Cardiac muscle cell (in vitro differentiated cells and primary cell): Measurements from ENCODE around the gene RAD51D. TPM values are rescaled to one million over a fixed set of nuclear protein-coding genes. Genes with fewer than 3 reads are reported as not detected.

ENCODE experiments used
- DNase-seq, 2 donors: peaks; one replicate each; pipeline versions ENCODE4 v3.0.0 to v3.0.0-alpha.2; 2010 to 2017; ENCODE audit warnings: low read depth in 1 of 2, low spot score in 1 of 2
- H3K27ac ChIP-seq: fragments of 200-600 bp; sonication (generic); 2 replicates; pipeline ENCODE4 v1.5.1; 2016
- H3K27me3 ChIP-seq: fragments of 200-600 bp; sonication (generic); 2 replicates; pipeline ENCODE4 v1.6.0; 2016; ENCODE audit warnings: control low read depth
- H3K36me3 ChIP-seq: fragments of 200-600 bp; sonication (generic); 2 replicates; pipeline ENCODE4 v1.5.1; 2016; ENCODE audit warnings: control low read depth
- H3K4me1 ChIP-seq: fragments of 200-600 bp; sonication (generic); 2 replicates; pipeline ENCODE4 v1.8.1; 2017; ENCODE audit warnings: low read depth, mild to moderate bottlenecking, mixed run types
- H3K4me3 ChIP-seq: fragments of 200-600 bp; sonication (generic); 2 replicates; pipeline ENCODE4 v1.5.1; 2016; ENCODE audit warnings: mild to moderate bottlenecking
- H3K9me3 ChIP-seq: fragments of 200-600 bp; sonication (generic); 2 replicates; pipeline ENCODE4 v1.5.1; 2017; ENCODE audit warnings: low read depth, mild to moderate bottlenecking, control low read depth
- CTCF ChIP-seq: IDR thresholded peaks from 2 replicates; pipeline ENCODE4 v1.5.1; 2012; ENCODE audit warnings: low read depth, mild to moderate bottlenecking, low read length
- polyA plus RNA-seq: library from polyadenylated mRNA; unstranded; fragments of >200 nt; fragmentation: Nextera tagmentation; extraction: Ambion mirVana; gene quantifications from 2 replicates; pipeline ENCODE4 v1.2.1, GENCODE V29; 2016
- total RNA-seq: library from RNA; depleted of rRNA; stranded (reverse); fragments of >200 nt; gene quantifications from 2 replicates; pipeline ENCODE4 v1.2.3, GENCODE V29; 2016

RAD51D gene
- total and polyA plus RNA-seq, 2 experiments from 2014 or later: 5.8 to 14.0 TPM

- H3K4me3 ChIP-seq: no peak overlapping the region
- no peaks in the 10 kb centered on the region for H3K36me3 ChIP-seq
- peaks cover 6% of the 10 kb centered on the region for H3K4me1 ChIP-seq
- DNase-seq: no peak
- H3K27ac ChIP-seq: no peak overlapping the region
- no peaks in the 10 kb centered on the region for H3K27me3 ChIP-seq
- TF ChIP-seq CTCF: no peak
- H3K9me3 ChIP-seq: no peaks in the 10 kb centered on the region
These were observed 39.1 kb downstream of the RAD51D start for GRCh38 chr17:35080536-35080935.

DNA sequence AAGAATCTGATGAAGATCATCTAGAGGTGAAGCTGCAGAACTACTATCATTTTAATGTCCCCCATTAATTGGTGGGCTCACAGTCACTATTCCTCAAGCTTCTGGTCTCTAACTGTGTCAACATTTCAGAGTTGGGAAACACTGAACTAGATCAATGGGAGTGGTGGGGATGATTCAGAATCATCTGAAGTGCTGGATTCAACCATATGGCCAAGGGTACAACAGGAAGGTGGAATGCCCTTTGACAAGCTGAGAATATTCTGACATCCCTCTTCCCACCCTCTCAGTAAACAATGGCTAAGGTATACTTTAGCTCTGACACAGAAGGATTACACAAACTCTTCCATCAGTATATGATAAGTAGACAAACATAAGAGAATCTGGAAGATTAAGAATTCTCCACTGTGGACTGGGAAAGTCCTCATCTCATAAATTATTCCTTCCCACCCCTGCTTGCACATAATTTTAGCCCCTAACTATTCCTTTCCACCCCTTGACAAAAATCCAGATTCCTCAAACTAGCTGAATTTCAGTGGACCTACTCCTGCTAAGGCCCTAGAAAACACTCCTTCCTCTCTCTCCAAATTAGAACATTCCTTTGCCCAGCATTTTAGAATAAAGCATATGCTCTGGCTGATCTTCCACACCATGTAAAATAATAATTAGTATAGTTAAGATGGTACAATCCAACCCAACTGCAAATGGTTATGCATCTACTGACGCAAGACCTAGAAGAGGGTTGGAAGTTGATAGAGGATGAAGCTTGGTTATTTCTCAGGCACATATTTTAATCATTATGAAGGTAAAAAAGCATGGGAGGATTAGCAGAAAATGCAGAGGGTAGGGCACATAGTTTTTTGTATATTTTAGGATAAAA is 39.9 kb downstream of the RAD51D start:
- Histone ChIP-seq H3K4me3 (no peak overlapping the region), H3K4me1 (peaks cover 6% of the 10 kb centered on the region), H3K27ac (no peak overlapping the region), H3K27me3 (no peaks in the 10 kb centered on the region), H3K9me3 (no peaks in the 10 kb centered on the region), H3K36me3 (no peaks in the 10 kb centered on the region)
- no peak for TF ChIP-seq CTCF
- DNase-seq: no peak

- no peak overlapping the region for H3K27ac ChIP-seq
- H3K36me3 ChIP-seq: no peaks in the 10 kb centered on the region
- no peak overlapping the region for H3K4me3 ChIP-seq
- H3K27me3 ChIP-seq: no peaks in the 10 kb centered on the region
- TF ChIP-seq CTCF: no peak
- no peaks in the 10 kb centered on the region for H3K9me3 ChIP-seq
- no peak for DNase-seq
- peaks cover 6% of the 10 kb centered on the region for H3K4me1 ChIP-seq
These were observed 42.8 kb downstream of the RAD51D start for GRCh38 chr17:35076874-35077273.

DNA sequence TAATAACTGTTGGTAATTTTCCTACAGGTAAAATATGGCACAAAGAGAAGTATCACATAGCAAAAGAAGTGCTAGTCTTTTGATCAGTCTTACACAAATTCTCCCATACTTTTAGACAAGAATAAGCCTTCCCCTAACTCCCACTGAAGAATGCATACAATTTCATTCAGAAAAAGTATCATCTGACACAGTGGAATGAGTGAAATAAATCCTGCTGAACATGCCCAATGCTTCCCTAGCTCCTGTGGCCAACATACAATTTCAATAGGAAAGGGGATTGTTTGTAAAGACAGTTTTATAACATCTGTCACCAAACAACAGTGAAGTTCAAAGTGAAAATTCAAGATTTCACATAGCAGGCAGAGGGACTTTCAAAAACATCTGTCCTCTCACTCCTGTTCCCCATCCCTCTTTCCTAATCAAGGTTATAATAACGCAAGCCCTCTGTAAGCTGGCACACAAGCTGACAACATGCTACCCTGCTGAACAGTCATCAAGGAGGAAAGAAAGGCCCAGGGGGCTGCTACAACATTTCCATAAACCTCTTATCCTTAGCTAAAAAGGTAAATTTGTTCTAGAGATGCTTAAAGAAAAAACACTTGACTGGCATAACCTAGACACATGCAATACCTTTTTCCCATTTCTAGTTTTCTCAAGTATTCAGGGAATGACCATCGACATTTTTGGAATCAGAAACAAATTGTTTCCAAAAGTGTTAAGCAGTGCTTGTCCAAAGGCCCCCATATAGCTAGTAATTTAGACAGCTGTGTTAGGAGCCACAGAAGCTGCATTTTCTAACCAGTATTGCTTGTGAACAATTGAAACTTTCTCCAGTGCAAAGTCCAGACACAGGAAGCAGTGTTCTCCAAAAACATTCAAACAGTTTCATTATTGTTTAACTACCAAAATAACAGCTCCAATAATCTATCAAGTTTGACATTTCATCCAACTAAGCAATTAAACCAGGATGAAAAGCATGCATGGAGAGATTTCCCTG is 44.7 kb downstream of the RAD51D start:
- no peak for TF ChIP-seq CTCF
- H3K27ac ChIP-seq: no peak overlapping the region
- H3K4me3 ChIP-seq: no peak overlapping the region
- no peak for DNase-seq
- H3K4me1 ChIP-seq: peaks cover 6% of the 10 kb centered on the region
- H3K36me3 ChIP-seq: no peaks in the 10 kb centered on the region
- no peaks in the 10 kb centered on the region for H3K9me3 ChIP-seq
- no peaks in the 10 kb centered on the region for H3K27me3 ChIP-seq

DNA sequence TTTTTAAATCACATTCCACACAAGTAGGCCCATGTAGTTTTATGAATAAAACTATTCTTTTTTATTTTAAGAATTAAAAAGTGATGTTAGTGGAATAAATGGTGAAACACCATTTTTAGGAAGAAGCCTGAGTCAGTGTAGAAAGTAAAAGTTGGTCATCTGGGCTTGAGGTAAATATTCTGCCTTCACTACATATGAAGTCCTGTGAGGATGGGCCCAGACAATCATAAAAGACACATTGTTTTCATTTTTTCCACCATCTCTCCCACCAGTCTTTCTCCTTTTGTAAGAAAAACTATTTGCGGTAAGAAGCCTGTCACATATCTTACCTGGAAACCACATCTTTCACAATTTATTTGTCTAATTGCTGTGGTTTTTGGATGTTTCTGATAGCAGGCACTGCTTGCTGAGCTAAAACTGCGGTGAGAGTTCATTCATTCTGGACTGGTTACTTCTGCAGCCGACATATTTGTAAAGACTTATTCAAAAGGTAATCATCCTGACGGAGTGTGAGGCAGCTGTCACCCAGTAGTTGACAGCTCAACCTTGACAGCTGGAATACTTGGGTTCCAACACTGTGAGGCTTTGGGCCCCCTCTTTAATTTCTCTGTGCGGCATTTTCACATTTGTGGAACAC is 45.6 kb downstream of the RAD51D start:
- DNase-seq: no peak
- no peak for TF ChIP-seq CTCF

More for the DNA sequence above, 45.6 kb downstream of the RAD51D start:
- Histone ChIP-seq H3K4me3 (no peak overlapping the region), H3K9me3 (no peaks in the 10 kb centered on the region), H3K4me1 (peaks cover 6% of the 10 kb centered on the region), H3K36me3 (no peaks in the 10 kb centered on the region), H3K27me3 (no peaks in the 10 kb centered on the region), H3K27ac (no peak overlapping the region)
